Memory B cell (primary cell): ENCODE measurements around the gene WRNIP1.
"Not testable (repeated sequence)": the region's sequence is repeated elsewhere in the genome, so short reads cannot be mapped to it uniquely, and the experiment has no call there.

Experiments used
- ATAC-seq: fragments of 150-1000 bp; cut with Tn5 transposase; 2 replicates; pipeline ENCODE4 v1.10.0; 2021; ENCODE audit warnings: low read depth, mild to moderate bottlenecking, moderate library complexity
- DNase-seq, 2 donors: peaks; one replicate each; pipeline ENCODE4 v3.0.0; 2022; ENCODE audit warnings: low spot score in 2 of 2
- H3K27ac Mint-ChIP-seq: one replicate; pipeline ENCODE4 v1.8.0; 2022; ENCODE audit warnings: mild to moderate bottlenecking, moderate library complexity, mixed read lengths
- H3K27me3 Mint-ChIP-seq: one replicate; pipeline ENCODE4 v1.8.0; 2022; ENCODE audit warnings: mixed read lengths
- H3K36me3 Mint-ChIP-seq: one replicate; pipeline ENCODE4 v1.8.0; 2022; ENCODE audit warnings: mild to moderate bottlenecking, mixed read lengths
- H3K4me1 Mint-ChIP-seq: one replicate; pipeline ENCODE4 v1.8.0; 2022; ENCODE audit warnings: mixed read lengths
- H3K4me3 Mint-ChIP-seq: one replicate; pipeline ENCODE4 v1.8.0; 2022; ENCODE audit warnings: mild to moderate bottlenecking, moderate library complexity, mixed read lengths
- H3K9me3 Mint-ChIP-seq: one replicate; pipeline ENCODE4 v1.8.0; 2022; ENCODE audit warnings: mixed read lengths

WRNIP1 gene

GRCh38 chr6:2762868-2763267 is 2.3 kb upstream of the WRNIP1 start:
- H3K9me3 Mint-ChIP-seq, H3K36me3 Mint-ChIP-seq, DNase-seq, H3K4me1 Mint-ChIP-seq, H3K27me3 Mint-ChIP-seq, ATAC-seq, H3K27ac Mint-ChIP-seq, H3K4me3 Mint-ChIP-seq: not testable (repeated sequence)

- H3K27ac Mint-ChIP-seq: no peak overlapping the region
- ATAC-seq: no peak
- no peaks in the 10 kb centered on the region for H3K36me3 Mint-ChIP-seq
- H3K27me3 Mint-ChIP-seq: no peaks in the 10 kb centered on the region
- H3K4me3 Mint-ChIP-seq: no peak overlapping the region
- DNase-seq: no peak
- no peaks in the 10 kb centered on the region for H3K9me3 Mint-ChIP-seq
- peaks cover 13% of the 10 kb centered on the region for H3K4me1 Mint-ChIP-seq
These were observed 1.8 kb upstream of the WRNIP1 start for GRCh38 chr6:2763345-2763841.

- Mint-ChIP-seq H3K27me3 (no peaks in the 10 kb centered on the region), H3K9me3 (no peaks in the 10 kb centered on the region), H3K4me1 (peaks cover 16% of the 10 kb centered on the region), H3K4me3 (peak overlapping the region; percentile 92), H3K36me3 (no peaks in the 10 kb centered on the region), H3K27ac (peak overlapping the region; percentile 98)
- ATAC-seq: no peak
- no peak for DNase-seq
These were observed 1.2 kb upstream of the WRNIP1 start for GRCh38 chr6:2763876-2764540.

- no peak for DNase-seq
- peak; percentile 60 for ATAC-seq
- peak overlapping the region; percentile 98 for H3K27ac Mint-ChIP-seq
- no peaks in the 10 kb centered on the region for H3K36me3 Mint-ChIP-seq
- H3K27me3 Mint-ChIP-seq: no peaks in the 10 kb centered on the region
- H3K9me3 Mint-ChIP-seq: no peaks in the 10 kb centered on the region
- peak overlapping the region; percentile 92 for H3K4me3 Mint-ChIP-seq
- peaks cover 16% of the 10 kb centered on the region for H3K4me1 Mint-ChIP-seq
These were observed 505 bp upstream of the WRNIP1 start for GRCh38 chr6:2764610-2765165.

GRCh38 chr6:2765896-2766766 is 938 bp downstream of the WRNIP1 start:
- peak in 1 of 2 donors; percentile 21 for DNase-seq
- peak overlapping the region; percentile 92 for H3K4me3 Mint-ChIP-seq
- peaks cover 16% of the 10 kb centered on the region for H3K4me1 Mint-ChIP-seq
- H3K36me3 Mint-ChIP-seq: peaks cover 5% of the 10 kb centered on the region
- no peaks in the 10 kb centered on the region for H3K9me3 Mint-ChIP-seq
- ATAC-seq: no peak
- H3K27me3 Mint-ChIP-seq: no peaks in the 10 kb centered on the region
- H3K27ac Mint-ChIP-seq: peak overlapping the region; percentile 58

GRCh38 chr6:2766767-2767656 is 1.8 kb downstream of the WRNIP1 start:
- Mint-ChIP-seq H3K4me1 (peaks cover 16% of the 10 kb centered on the region), H3K4me3 (peak overlapping the region; percentile 92), H3K27me3 (no peaks in the 10 kb centered on the region), H3K27ac (peak overlapping the region; percentile 58), H3K36me3 (peaks cover 5% of the 10 kb centered on the region), H3K9me3 (no peaks in the 10 kb centered on the region)
- ATAC-seq: no peak
- no peak for DNase-seq

- Mint-ChIP-seq H3K9me3 (no peaks in the 10 kb centered on the region), H3K36me3 (peaks cover 8% of the 10 kb centered on the region), H3K27me3 (no peaks in the 10 kb centered on the region), H3K27ac (peak overlapping the region; percentile 28), H3K4me1 (peaks cover 19% of the 10 kb centered on the region), H3K4me3 (peak overlapping the region; percentile 78)
- ATAC-seq (no peak), DNase-seq (no peak)
These were observed 2.7 kb downstream of the WRNIP1 start for GRCh38 chr6:2767657-2768524.

GRCh38 chr6:2768696-2769095 is 3.5 kb downstream of the WRNIP1 start:
- Mint-ChIP-seq H3K9me3 (no peaks in the 10 kb centered on the region), H3K36me3 (peaks cover 8% of the 10 kb centered on the region), H3K4me1 (peaks cover 19% of the 10 kb centered on the region), H3K27ac (no peak overlapping the region), H3K27me3 (no peaks in the 10 kb centered on the region), H3K4me3 (peak overlapping the region; percentile 54)
- DNase-seq (no peak), ATAC-seq (no peak)

- DNase-seq: no peak
- Mint-ChIP-seq H3K4me3 (no peak overlapping the region), H3K27ac (no peak overlapping the region), H3K27me3 (no peaks in the 10 kb centered on the region), H3K9me3 (no peaks in the 10 kb centered on the region), H3K36me3 (peaks cover 18% of the 10 kb centered on the region), H3K4me1 (peaks cover 26% of the 10 kb centered on the region)
- no peak for ATAC-seq
These were observed 5.0 kb downstream of the WRNIP1 start for GRCh38 chr6:2770171-2770570.

- H3K27me3 Mint-ChIP-seq: no peaks in the 10 kb centered on the region
- DNase-seq (no peak), ATAC-seq (no peak)
- no peaks in the 10 kb centered on the region for H3K9me3 Mint-ChIP-seq
- H3K4me3 Mint-ChIP-seq: no peak overlapping the region
- H3K4me1 Mint-ChIP-seq: peaks cover 28% of the 10 kb centered on the region
- peaks cover 21% of the 10 kb centered on the region for H3K36me3 Mint-ChIP-seq
- no peak overlapping the region for H3K27ac Mint-ChIP-seq
These were observed 5.9 kb downstream of the WRNIP1 start for GRCh38 chr6:2771079-2771478.

- DNase-seq: no peak
- Mint-ChIP-seq H3K9me3 (no peaks in the 10 kb centered on the region), H3K27ac (no peak overlapping the region), H3K27me3 (no peaks in the 10 kb centered on the region), H3K36me3 (peaks cover 21% of the 10 kb centered on the region), H3K4me1 (peaks cover 23% of the 10 kb centered on the region), H3K4me3 (no peak overlapping the region)
- no peak for ATAC-seq
These were observed 7.6 kb downstream of the WRNIP1 start for GRCh38 chr6:2772840-2773239.

GRCh38 chr6:2773449-2773848 is 8.3 kb downstream of the WRNIP1 start:
- Mint-ChIP-seq H3K36me3 (peaks cover 21% of the 10 kb centered on the region), H3K4me1 (peaks cover 18% of the 10 kb centered on the region), H3K27me3 (no peaks in the 10 kb centered on the region), H3K4me3 (no peak overlapping the region), H3K27ac (no peak overlapping the region), H3K9me3 (no peaks in the 10 kb centered on the region)
- DNase-seq (no peak), ATAC-seq (no peak)

GRCh38 chr6:2775003-2775402 is 9.8 kb downstream of the WRNIP1 start:
- Mint-ChIP-seq H3K4me1 (peaks cover 15% of the 10 kb centered on the region), H3K27me3 (no peaks in the 10 kb centered on the region), H3K9me3 (no peaks in the 10 kb centered on the region), H3K27ac (no peak overlapping the region), H3K36me3 (peaks cover 20% of the 10 kb centered on the region), H3K4me3 (no peak overlapping the region)
- ATAC-seq (no peak), DNase-seq (no peak)
